GM18508 (cell line): ENCODE results near the gene COL15A1.

Experiments used
- ATAC-seq: cut with Tn5 transposase; IDR thresholded peaks from one replicate; pipeline ENCODE4 v1.9.1; 2021; ENCODE audit warnings: moderate number of reproducible peaks; ENCODE audit not compliant: insufficient read depth, unreplicated experiment

COL15A1 gene

DNA sequence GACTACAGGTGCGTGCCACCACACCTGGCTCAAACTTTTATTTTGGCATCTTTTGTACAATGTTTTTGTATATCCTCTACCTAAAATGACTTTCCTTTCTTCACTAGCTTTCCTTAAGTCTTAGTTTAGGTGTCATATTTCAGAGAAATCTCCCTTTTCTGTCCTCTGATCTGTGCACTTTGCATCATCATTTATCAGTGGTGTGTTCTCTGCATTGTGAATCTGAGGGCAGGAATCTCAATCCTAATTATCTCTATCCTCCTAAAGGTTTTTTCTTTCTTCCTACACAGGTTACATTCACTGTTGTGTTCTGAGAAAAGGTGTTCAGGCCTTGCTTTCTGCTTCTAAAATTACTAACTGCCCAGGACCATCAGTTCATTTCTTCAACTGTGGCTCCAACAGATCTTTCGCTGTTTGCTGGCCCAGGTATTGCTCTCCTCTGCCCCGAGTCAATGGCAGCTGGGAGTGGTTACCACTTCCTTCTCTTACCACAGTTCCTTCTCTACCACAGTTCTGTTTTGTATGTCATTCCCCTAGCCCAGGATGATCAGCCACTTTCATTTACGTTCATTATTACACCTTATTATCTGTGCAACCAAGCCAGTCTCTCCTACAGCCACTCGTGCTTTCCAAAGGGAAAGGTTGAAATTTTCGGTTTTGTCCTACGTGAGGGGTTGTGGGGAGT is 175.2 kb downstream of the COL15A1 start:
- ATAC-seq, result peak; percentile 93

DNA sequence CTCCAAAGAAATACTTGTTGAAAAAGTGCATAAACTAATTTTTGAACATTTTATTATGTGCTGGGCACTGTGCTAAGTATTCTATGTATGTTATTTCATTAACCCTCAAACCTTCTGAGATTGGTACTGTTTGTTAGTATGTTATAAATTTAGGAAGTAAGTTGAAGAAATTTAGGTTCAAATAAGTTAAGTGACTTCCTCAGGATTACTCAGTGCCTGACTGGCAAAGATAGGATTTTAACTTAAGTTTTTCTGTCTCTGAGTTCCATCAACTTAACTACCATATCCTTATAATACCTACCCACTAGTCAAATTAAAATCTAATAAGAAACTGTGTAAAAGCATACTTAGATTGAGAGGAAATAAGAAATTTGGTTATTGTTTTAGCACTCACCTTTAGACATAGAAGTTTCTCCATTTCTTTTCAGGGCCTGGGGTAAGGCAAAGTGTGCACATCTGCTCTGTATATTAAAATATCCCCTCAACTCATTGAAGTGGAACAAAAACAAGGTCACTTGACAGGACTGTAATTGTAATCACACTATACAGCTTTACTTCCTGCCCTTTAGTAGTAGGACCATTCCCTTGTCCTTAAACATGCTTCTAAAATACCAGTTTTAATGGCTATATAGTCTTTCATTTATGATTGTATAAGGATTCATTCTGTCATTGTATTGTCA is 176.4 kb downstream of the COL15A1 start:
- no peak for ATAC-seq
